ENCODE results near the gene KIF21B. TPM values are rescaled to one million over a fixed set of nuclear protein-coding genes. Genes with fewer than 3 reads are reported as not detected.

KIF21B gene
- total and polyA plus RNA-seq, 2 experiments from 2014 or later, result 4.6 to 34.3 TPM

GRCh38 chr1:201007481-201007880, 16.0 kb downstream of the KIF21B start:
- Histone ChIP-seq H3K9me2 (ENCODE audit: insufficient read depth) (no peaks in the 10 kb centered on the region), H3K4me2 (no peak overlapping the region), H2AFZ (no peak overlapping the region), H4K20me1 (replicated peaks; ENCODE audit: insufficient read depth) (peaks cover 8% of the 10 kb centered on the region; the same call in 1 of the 2 replicates), H3K79me2 (replicated peaks; ENCODE audit: insufficient read depth) (peaks cover 16% of the 10 kb centered on the region), H3K4me3 (no peak overlapping the region), H3K4me1 (ENCODE audit: insufficient read depth) (peaks cover 12% of the 10 kb centered on the region), H3K27me3 (ENCODE audit: insufficient read depth) (no peaks in the 10 kb centered on the region), H3F3A (replicated peaks; ENCODE audit: low read depth) (no peaks in the 10 kb centered on the region), H3K36me3 (ENCODE audit: insufficient read depth) (no peaks in the 10 kb centered on the region), H3K27ac (ENCODE audit: low read depth) (no peak overlapping the region)
- no peak overlapping the region for H3K27ac Mint-ChIP-seq
- TF ChIP-seq EZH2 (IDR thresholded peaks at IDR 0.05; ENCODE audit: low read depth, unreplicated experiment) (no peak), ZNF114 (CRISPR knock-in tag; IDR thresholded peaks at IDR 0.05) (no peak), EZH2phosphoT487 (IDR thresholded peaks at IDR 0.05; ENCODE audit: unreplicated experiment) (no peak), ZNF331 (CRISPR knock-in tag; IDR thresholded peaks at IDR 0.05; ENCODE audit: low read depth) (no peak), ZNF462 (CRISPR knock-in tag; IDR thresholded peaks at IDR 0.05) (no peak), POLR2AphosphoS5 (IDR thresholded peaks at IDR 0.05; ENCODE audit: low read depth) (no peak), NANOG (IDR thresholded peaks at IDR 0.05; ENCODE audit: borderline replicate concordance) (no peak)
- TF ChIP-seq, protein P1, sequence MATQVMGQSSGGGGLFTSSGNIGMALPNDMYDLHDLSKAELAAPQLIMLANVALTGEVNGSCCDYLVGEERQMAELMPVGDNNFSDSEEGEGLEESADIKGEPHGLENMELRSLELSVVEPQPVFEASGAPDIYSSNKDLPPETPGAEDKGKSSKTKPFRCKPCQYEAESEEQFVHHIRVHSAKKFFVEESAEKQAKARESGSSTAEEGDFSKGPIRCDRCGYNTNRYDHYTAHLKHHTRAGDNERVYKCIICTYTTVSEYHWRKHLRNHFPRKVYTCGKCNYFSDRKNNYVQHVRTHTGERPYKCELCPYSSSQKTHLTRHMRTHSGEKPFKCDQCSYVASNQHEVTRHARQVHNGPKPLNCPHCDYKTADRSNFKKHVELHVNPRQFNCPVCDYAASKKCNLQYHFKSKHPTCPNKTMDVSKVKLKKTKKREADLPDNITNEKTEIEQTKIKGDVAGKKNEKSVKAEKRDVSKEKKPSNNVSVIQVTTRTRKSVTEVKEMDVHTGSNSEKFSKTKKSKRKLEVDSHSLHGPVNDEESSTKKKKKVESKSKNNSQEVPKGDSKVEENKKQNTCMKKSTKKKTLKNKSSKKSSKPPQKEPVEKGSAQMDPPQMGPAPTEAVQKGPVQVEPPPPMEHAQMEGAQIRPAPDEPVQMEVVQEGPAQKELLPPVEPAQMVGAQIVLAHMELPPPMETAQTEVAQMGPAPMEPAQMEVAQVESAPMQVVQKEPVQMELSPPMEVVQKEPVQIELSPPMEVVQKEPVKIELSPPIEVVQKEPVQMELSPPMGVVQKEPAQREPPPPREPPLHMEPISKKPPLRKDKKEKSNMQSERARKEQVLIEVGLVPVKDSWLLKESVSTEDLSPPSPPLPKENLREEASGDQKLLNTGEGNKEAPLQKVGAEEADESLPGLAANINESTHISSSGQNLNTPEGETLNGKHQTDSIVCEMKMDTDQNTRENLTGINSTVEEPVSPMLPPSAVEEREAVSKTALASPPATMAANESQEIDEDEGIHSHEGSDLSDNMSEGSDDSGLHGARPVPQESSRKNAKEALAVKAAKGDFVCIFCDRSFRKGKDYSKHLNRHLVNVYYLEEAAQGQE (IDR thresholded peaks at IDR 0.05; ENCODE audit: unreplicated experiment), result no peak
- TF ChIP-seq, protein P2, sequence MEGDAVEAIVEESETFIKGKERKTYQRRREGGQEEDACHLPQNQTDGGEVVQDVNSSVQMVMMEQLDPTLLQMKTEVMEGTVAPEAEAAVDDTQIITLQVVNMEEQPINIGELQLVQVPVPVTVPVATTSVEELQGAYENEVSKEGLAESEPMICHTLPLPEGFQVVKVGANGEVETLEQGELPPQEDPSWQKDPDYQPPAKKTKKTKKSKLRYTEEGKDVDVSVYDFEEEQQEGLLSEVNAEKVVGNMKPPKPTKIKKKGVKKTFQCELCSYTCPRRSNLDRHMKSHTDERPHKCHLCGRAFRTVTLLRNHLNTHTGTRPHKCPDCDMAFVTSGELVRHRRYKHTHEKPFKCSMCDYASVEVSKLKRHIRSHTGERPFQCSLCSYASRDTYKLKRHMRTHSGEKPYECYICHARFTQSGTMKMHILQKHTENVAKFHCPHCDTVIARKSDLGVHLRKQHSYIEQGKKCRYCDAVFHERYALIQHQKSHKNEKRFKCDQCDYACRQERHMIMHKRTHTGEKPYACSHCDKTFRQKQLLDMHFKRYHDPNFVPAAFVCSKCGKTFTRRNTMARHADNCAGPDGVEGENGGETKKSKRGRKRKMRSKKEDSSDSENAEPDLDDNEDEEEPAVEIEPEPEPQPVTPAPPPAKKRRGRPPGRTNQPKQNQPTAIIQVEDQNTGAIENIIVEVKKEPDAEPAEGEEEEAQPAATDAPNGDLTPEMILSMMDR (conservative IDR thresholded peaks at IDR 0.05; ENCODE audit: low read depth in 2 of 2), result no peak
- ATAC-seq, result no peak
- no peaks in the 10 kb centered on the region for H3K27me3 Mint-ChIP-seq (ENCODE audit: insufficient read depth, low read depth, poor library complexity)
- peaks cover 15% of the 10 kb centered on the region for H3K4me1 Mint-ChIP-seq
- no peaks in the 10 kb centered on the region for H3K36me3 Mint-ChIP-seq (ENCODE audit: low read depth)
- H3K9me3 Mint-ChIP-seq, result no peaks in the 10 kb centered on the region
- H3K4me3 Mint-ChIP-seq, result no peak overlapping the region
- no peak for DNase-seq (ENCODE audit: low spot score)

Data from GM23338 (cell line).